OCI-M2 (cell line): ENCODE results near the gene ZNF41.
"Not testable (repeated sequence)": the region's sequence is repeated elsewhere in the genome, so short reads cannot be mapped to it uniquely, and the experiment has no call there.

ENCODE experiments used
- DNase-seq: peaks from one replicate; lab custom pipeline; 2025; ENCODE audit not compliant: unreplicated experiment; lab: John Stamatoyannopoulos, UW

The ZNF41 gene

GRCh38 chrX:47492133-47492532, 9.1 kb upstream of the ZNF41 start:
- DNase-seq: not testable (repeated sequence)

- DNase-seq: no peak
Observed at GRCh38 chrX:47489507-47490275, 6.7 kb upstream of the ZNF41 start.

DNA sequence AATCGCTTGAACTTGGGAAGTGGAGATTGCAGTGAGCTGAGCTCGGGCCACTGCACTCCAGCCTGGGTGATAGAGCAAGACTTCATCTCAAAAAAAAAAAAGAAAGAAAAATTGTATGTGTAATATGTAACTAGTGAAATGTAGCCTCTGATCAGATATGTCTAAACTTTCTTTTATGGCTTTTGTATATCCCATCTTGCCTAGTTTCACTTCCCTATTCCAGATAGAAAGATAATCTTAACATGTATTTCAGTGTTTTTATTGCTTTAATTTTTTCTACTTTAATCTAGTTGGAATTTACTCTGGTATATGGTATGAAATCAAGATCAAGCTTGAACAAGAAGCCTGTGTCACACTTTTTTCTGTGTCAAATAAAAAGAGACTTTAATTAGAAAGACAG, 1.9 kb upstream of the ZNF41 start:
- DNase-seq: no peak

- DNase-seq: no peak
Observed at GRCh38 chrX:47483306-47484268, 565 bp upstream of the ZNF41 start.

DNA sequence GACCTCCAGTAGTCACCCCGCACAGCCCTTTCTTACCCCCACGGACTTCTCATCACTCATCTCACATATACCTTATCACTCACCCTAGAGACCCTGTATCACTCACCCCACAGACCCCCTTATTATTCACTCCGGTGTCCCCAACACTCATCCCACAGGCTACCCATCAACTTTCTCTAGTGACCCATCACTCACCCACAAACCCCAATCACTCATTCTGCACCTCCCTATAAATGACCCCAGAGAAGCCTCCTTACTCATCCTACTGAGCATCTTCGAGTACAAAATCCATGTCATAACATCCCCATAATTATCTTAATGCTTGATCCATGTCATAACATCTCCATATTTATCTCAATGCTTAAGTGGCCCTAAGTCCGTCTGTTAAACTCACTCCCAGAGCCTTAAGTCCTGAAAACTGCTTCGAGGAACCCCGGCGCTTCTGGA, 934 bp downstream of the ZNF41 start:
- no peak for DNase-seq

DNA sequence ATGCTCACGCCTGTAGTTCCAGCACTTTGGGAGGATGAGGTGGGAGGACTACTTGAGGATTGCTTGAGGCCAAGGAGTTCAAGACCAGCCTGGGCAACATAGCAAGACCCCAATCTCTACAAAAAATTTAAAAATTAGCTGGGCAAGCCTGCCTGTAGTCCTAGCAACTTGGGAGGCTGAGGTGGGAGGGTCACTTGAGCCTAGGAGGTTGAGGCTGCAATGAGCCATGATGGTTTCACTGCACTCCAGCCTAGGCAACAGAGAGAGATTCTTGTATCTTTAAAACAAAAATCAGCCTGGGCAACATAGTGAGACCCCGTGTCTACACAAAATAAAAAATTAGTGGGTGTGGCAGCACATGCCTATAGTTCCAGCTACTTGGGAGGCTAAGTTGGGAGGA, 1.9 kb downstream of the ZNF41 start:
- DNase-seq: no peak

- DNase-seq: no peak
Observed at GRCh38 chrX:47480576-47480975, 2.4 kb downstream of the ZNF41 start.

DNA sequence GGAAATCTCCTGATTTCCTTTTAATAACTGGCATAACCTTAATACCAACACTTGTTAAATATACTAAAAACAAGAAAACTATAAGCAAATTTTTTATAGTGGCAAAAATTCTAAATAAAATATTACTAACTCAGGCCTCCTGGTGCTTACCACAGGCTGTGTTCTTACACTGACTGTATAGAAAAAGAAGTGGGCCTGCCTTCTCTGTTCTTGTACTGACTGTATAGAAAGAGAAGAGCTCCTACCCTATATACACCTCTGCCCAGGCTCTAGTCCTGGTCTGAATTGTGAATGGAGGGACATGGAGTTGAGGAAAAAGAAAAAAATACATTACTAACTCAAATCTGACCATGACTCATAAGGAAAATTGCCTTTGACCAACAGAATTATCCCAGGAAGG, 7.5 kb downstream of the ZNF41 start:
- no peak for DNase-seq

DNA sequence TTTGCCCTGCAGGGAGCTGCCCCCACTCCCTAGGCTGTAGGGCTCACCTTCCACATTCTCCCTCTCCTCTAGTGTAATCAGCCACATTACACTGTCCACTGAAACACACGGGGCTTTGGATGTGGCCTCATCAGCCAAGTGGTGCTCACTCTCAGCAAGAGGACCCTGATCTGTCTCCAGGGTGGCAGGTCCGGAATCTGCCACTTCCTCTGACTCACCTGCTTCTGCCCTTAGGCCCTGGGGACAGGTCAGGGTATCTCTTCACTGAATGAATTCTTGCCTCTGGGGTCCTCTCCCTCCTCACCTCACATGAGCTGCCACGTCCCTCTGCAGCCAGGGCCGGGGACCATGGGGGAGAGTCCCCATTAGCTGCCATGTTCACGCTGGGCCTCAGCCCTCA, 15.9 kb downstream of the ZNF41 start:
- DNase-seq: no peak

- no peak for DNase-seq
Observed at GRCh38 chrX:47460561-47460960, 22.5 kb downstream of the ZNF41 start.

- no peak for DNase-seq
Observed at GRCh38 chrX:47458528-47458927, 24.5 kb downstream of the ZNF41 start.

GRCh38 chrX:47456080-47456479, 26.9 kb downstream of the ZNF41 start:
- DNase-seq: no peak

- DNase-seq: no peak
Observed at GRCh38 chrX:47452112-47452511, 30.9 kb downstream of the ZNF41 start.

DNA sequence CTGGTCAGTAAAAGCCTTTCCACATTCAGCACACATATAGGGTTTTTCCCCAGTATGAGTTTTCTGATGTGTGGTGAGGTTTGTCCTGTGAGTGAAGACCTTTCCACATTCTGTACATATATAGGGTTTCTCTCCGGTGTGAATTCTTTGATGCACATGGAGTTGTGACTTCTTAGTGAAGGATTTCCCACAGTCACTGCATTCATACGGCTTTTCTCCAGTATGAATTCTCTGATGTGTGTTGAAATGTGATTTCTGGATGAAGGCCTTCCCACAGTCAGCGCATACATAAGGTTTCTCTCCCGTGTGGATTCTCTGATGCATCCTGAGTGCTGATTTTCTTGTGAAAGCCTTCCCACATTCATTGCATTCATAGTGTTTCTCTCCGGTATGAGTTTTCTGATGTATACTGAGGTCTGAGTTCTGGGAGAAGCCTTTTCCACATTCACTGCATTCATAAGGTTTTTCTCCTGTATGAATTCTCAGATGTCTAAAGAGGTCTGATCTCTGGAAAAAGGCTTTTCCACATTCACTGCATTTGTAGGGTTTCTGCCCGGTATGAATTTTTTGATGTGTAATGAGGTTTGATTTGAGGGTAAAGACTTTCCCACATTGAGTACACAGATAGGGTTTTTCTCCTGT, 34.7 kb downstream of the ZNF41 start:
- DNase-seq: no peak

GRCh38 chrX:47447607-47448006, 35.4 kb downstream of the ZNF41 start:
- DNase-seq: no peak

GRCh38 chrX:47446971-47447370, 36.1 kb downstream of the ZNF41 start:
- DNase-seq: no peak

GRCh38 chrX:47446431-47446830, 36.6 kb downstream of the ZNF41 start:
- no peak for DNase-seq

DNA sequence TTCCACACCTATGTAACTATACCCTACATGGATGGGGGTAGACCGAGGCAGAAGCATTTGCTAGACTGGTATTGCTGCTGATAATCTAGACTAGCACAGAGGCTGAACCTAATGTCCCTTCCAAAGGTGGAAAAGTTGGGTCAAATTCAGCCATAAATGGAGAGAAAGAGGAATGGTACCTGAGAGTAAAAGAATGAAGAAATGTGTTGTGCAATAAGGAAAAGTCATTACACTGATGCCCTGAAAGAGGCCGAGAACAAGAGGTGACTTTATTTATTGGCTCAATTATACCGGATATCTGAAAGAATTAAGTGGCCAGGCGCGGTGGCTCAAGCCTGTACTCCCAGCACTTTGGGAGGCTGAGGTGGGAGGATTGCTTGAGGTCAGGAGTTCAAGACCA, 52.1 kb downstream of the ZNF41 start:
- DNase-seq: no peak

- no peak for DNase-seq
Observed at GRCh38 chrX:47422444-47422843, 60.6 kb downstream of the ZNF41 start.

DNA sequence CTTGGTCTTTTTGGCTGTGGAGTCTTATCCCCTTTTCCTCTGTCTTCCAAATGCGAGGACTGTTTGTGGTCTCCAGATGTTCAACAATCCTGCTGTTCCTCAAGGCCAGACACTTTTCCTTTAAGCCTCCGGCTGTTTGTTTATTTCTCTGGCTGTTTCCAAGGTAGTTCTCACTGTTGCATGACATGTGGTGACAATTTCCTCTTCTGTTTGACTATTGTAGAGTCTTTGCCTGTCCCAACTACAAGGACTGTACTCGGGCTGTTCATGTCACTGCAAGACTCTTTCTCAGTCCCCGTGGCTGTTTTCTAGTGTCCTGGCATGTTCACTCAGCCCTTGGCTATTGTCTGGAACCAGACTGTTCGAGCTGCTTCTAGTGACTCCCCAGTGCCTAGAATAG, 62.1 kb downstream of the ZNF41 start:
- DNase-seq: no peak

DNA sequence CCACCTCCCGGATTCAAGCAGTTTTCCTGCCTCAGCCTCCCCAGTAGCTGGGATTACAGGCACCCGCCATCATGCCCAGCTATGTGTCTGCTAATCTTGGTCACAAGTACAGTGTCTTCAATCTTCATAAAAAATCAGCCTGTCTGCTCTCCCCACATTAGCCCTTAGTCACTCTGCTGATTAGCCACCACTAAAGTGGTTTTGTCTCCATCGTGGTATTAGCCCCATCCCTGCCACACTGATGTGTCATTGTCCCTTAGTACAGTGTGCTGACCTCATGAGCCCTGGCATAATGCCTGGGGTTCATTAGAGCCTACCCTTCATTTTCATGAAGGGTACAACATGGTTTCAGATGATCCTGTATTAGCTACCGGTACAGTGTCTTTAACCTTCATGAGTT, 62.8 kb downstream of the ZNF41 start:
- no peak for DNase-seq

GRCh38 chrX:47413179-47413594, 69.8 kb downstream of the ZNF41 start:
- DNase-seq: no peak
